GM12875 (cell line): Measurements from ENCODE around the gene GNG11.
"Not testable (repeated sequence)": the region's sequence is repeated elsewhere in the genome, so short reads cannot be mapped to it uniquely, and the experiment has no call there.

Source experiments
- H3K4me3 ChIP-seq: one replicate; pipeline ENCODE4 v1.5.1; 2011; ENCODE audit warnings: low read depth, low read length, control low read depth
- CTCF ChIP-seq: IDR thresholded peaks from 2 replicates; pipeline ENCODE4 v1.5.1; 2011; ENCODE audit warnings: low read depth, mild to moderate bottlenecking, control low read depth, inconsistent platforms, low read length, moderate library complexity, borderline replicate concordance; ENCODE audit not compliant: insufficient read depth

Gene GNG11

GRCh38 chr7:93914581-93915066, 6.9 kb upstream of the GNG11 start:
- H3K4me3 ChIP-seq = no peak overlapping the region
- no peak for TF ChIP-seq CTCF

DNA sequence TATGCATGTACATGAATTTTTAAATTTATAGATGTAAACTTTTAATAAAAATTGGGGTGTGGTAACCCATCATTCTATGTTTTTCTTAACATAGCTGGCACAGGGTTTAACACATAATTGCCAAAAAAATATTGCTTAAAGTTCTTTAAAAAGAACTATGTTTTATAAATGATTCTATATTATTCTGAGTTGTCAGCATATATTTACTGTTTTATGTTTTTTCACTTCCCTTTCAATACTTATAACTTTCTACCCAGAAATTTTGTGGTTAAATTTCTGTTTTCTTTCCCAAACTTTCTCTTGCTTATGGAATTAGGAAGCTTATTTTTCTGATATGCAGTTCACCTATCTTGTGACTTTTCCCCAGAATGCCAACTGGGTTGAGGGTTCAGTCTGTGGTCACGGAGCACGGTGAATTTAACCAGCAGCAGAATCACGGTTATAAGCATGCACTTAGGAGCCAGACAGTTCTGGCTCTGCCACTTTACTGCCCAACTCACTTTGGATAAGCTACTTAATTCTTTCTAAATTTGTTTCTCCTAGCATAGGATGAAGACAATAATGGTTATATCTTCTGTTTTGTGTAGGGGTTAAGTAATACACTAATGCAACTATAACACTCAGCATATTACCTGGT, 6.2 kb upstream of the GNG11 start:
- H3K4me3 ChIP-seq = not testable (repeated sequence)

GRCh38 chr7:93915888-93916287, 5.6 kb upstream of the GNG11 start:
- not testable (repeated sequence) for H3K4me3 ChIP-seq

- H3K4me3 ChIP-seq = not testable (repeated sequence)
Observed at GRCh38 chr7:93916315-93916714, 5.2 kb upstream of the GNG11 start.

DNA sequence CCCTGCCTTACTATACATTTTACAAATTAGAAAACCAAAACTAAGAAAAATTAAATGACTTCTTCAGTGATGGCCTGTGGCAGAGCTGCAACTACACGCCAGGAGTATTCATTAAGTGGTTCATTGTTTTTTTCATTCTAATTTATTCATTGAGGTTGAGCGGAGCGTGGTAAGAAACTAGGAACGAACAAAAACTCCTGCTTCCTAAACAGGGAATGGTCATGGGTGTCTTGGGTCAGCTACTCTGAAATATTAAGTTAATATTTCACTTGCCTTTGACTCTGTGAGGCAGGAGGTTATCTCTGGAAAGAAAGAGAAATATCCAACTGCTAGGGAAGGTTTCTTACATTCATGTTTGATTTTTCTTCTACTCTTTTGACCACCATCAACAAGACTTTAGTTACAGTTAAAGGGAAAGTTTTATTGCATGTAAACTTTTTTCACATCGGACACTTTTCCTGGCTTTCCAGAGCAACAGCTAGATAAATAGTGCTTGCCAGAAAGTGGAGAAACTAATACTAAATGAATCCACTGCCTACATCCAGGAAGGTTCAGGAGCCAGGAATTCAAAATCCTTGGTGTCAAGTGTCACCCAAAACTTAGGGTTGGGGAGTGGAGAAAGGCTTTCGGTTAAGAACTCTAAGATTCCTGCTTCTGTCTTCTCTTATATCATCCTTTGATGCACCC, 896 bp upstream of the GNG11 start:
- no peak overlapping the region for H3K4me3 ChIP-seq

GRCh38 chr7:93921186-93921585, 349 bp upstream of the GNG11 start:
- H3K4me3 ChIP-seq = no peak overlapping the region
- TF ChIP-seq CTCF = no peak

More for the DNA sequence above, 896 bp upstream of the GNG11 start:
- no peak for TF ChIP-seq CTCF

DNA sequence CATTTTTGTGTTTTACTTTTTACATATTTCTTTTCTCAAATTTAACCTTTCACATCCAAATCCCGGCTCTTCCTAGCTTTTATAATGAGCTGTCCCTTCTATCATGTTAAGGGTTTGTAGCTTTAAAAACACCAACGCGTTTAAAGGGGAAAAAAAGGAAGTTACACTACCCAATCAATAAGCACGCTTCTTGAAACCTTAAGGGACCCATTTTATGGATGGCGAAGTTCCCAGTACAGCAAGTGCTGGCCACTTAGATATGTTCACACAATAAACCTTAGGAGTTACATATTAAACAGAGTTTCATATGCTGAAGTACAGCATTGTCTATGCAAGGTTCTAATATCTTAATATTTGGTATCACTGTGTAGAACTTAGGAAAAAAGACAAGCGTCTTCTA, 1.8 kb downstream of the GNG11 start:
- TF ChIP-seq CTCF = no peak
- H3K4me3 ChIP-seq = no peak overlapping the region

DNA sequence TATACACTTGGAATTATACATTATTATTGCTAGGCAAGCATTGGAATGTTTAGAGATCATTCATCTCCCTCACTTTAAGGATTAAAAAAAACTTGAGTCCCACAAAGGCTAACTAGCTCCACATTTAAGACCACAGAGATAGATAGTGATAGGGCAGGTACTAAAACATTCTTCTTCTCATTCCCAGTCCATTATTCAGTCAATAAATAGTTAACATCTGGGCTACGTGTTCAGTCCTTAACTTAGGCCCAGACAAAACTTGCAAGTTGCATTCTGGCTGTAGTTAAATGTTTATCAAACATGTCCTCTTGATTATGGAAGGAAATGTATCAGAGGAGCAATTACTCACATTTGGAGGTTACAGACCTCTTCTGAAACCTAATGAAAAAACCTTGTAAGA, 2.4 kb downstream of the GNG11 start:
- no peak overlapping the region for H3K4me3 ChIP-seq
- no peak for TF ChIP-seq CTCF
